GM12878 (cell line): Measurements from ENCODE around the gene INTS14.

Source experiments
- CTCF ChIP-seq, 3 experiments: IDR thresholded peaks in 2 of 3; conservative IDR thresholded peaks in 1 of 3; 2 replicates each; pipeline ENCODE4 v1.5.1; 2011; ENCODE audit warnings: low read depth in 3 of 3, low read length in 3 of 3, mild to moderate bottlenecking in 3 of 3, control low read depth in 2 of 3, moderate library complexity in 2 of 3, inconsistent platforms in 1 of 3, mixed read lengths in 1 of 3; ENCODE audit not compliant: control insufficient read depth in 2 of 3, insufficient read depth in 1 of 3; ENCODE audit errors: extremely low read depth in 1 of 3
- E2F8 ChIP-seq: fragments of 450-650 bp; IDR thresholded peaks from 2 replicates; pipeline ENCODE4 v1.6.1; 2018; ENCODE audit warnings: mild to moderate bottlenecking, low read depth, moderate library complexity; ENCODE audit not compliant: partially characterized antibody
- POLR2AphosphoS2 ChIP-seq: IDR thresholded peaks from 2 replicates; pipeline ENCODE4 v1.6.1; 2011; ENCODE audit warnings: low read depth, mild to moderate bottlenecking, low read length, improper control_type of control experiment, moderate library complexity
- RELA ChIP-seq: fragments of 450-650 bp; IDR thresholded peaks from 2 replicates; pipeline ENCODE4 v1.8.0; 2014; ENCODE audit warnings: borderline replicate concordance; ENCODE audit not compliant: partially characterized antibody
- YBX1 ChIP-seq: fragments of 450-650 bp; IDR thresholded peaks from 2 replicates; pipeline ENCODE4 v1.6.1; 2016; ENCODE audit warnings: antibody characterized with exemption
- ZNF207 ChIP-seq: fragments of 450-650 bp; IDR thresholded peaks from 2 replicates; pipeline ENCODE4 v1.6.1; 2014; ENCODE audit warnings: antibody characterized with exemption, mild to moderate bottlenecking, borderline replicate concordance

DNA sequence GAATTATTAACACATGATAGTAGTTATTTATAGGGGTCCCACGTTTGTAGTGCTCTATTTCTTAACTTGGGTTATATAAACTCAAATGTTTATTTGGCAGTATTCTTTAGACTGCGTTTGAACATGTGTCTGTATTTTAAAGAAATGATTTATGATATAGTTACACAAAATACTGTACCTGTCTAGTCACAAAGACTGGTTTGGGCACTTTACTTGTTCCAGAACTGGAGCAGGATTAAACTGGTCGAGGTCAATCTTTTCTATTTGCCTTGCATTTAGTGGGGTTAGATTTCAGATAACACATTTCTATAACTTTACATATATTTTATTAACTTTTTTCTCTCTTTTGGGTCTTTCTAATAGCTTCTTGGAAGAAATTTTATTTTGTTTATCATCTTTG lies 41.2 kb downstream of the INTS14 start:
- TF ChIP-seq CTCF (IDR thresholded peaks at IDR 0.05 in 2 of 3, conservative IDR thresholded peaks at IDR 0.05 in 1 of 3; ENCODE audit: control insufficient read depth in 2 of 3, extremely low read depth in 1 of 3, insufficient read depth in 1 of 3, low read depth in 3 of 3, low read length in 3 of 3) (no peak), E2F8 (no peak), ZNF207 (no peak), RELA (no peak), YBX1 (no peak), POLR2AphosphoS2 (no peak)
